Activated CD8-positive, alpha-beta memory T cell treated with anti-CD3 and anti-CD28 coated beads for 4 hours (primary cell): ENCODE measurements around the gene PTPRN.

Experiments
- DNase-seq, 2 donors: peaks; one replicate each; pipeline ENCODE4 v3.0.0-alpha.2; 2020; ENCODE audit warnings: low read depth in 2 of 2

PTPRN gene

GRCh38 chr2:219308142-219309101 is 779 bp downstream of the PTPRN start:
- DNase-seq, result peak; percentile 11 to 24

GRCh38 chr2:219306047-219306446 is 3.2 kb downstream of the PTPRN start:
- DNase-seq, result no peak

GRCh38 chr2:219304223-219304622 is 5.0 kb downstream of the PTPRN start:
- no peak for DNase-seq

GRCh38 chr2:219302412-219302968 is 6.7 kb downstream of the PTPRN start:
- no peak for DNase-seq

- DNase-seq, result no peak
Measured at GRCh38 chr2:219300022-219300421, 9.2 kb downstream of the PTPRN start.

- DNase-seq, result no peak
Measured at GRCh38 chr2:219299372-219299760, 9.8 kb downstream of the PTPRN start.

- DNase-seq, result peak; percentile 67 to 79
Measured at GRCh38 chr2:219298759-219299371, 10.3 kb downstream of the PTPRN start.

GRCh38 chr2:219297766-219298456 is 11.3 kb downstream of the PTPRN start:
- DNase-seq, result no peak

GRCh38 chr2:219296631-219297391 is 12.4 kb downstream of the PTPRN start:
- no peak for DNase-seq

GRCh38 chr2:219296142-219296541 is 13.1 kb downstream of the PTPRN start:
- DNase-seq, result no peak

- DNase-seq, result peak; percentile 76 to 80
Measured at GRCh38 chr2:219294356-219295351, 14.5 kb downstream of the PTPRN start.

GRCh38 chr2:219293736-219294231 is 15.4 kb downstream of the PTPRN start:
- DNase-seq, result no peak

GRCh38 chr2:219292616-219293015 is 16.6 kb downstream of the PTPRN start:
- no peak for DNase-seq

- no peak for DNase-seq
Measured at GRCh38 chr2:219291910-219292490, 17.2 kb downstream of the PTPRN start.

GRCh38 chr2:219291394-219291793 is 17.8 kb downstream of the PTPRN start:
- DNase-seq, result no peak

GRCh38 chr2:219290381-219291171 is 18.6 kb downstream of the PTPRN start:
- no peak for DNase-seq

GRCh38 chr2:219289537-219290361 is 19.5 kb downstream of the PTPRN start:
- DNase-seq, result no peak

- DNase-seq, result no peak
Measured at GRCh38 chr2:219289195-219289536, 20.0 kb downstream of the PTPRN start.
